Measurements from ENCODE around the gene NLRP14. TPM values are rescaled to one million over a fixed set of nuclear protein-coding genes. Genes with fewer than 3 reads are reported as not detected.

Gene NLRP14
- total RNA-seq, 4 donors from 2014 or later: 0.11 to 0.15 TPM; not detected in 2

DNA sequence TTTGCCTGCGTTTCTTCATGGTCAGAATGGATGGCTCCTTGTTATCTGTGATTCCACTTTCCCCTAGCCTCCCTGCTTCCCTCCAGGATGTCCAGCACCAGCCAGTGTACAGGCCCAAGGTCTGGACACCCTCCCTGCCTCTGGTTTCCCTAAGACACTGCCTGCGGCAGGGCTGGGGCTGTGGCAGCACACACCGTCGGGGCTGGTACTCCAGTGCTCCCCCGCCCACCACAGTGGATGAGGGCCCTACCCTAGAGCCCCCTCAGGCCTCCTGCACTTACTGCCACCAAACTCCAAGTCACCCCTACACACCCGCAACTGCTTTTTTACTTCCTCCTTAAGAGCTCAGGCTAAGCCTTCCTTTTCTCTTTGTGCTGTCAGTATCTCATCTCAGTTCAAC lies 29.1 kb upstream of the NLRP14 start:
- Histone ChIP-seq H3K36me3 (no peaks in the 10 kb centered on the region), H3K4me3 (replicated peaks in 1 of 3) (no peak overlapping the region), H3K27ac (no peak overlapping the region), H3K27me3 (no peaks in the 10 kb centered on the region), H3K4me1 (no peaks in the 10 kb centered on the region), H3K9me3 (no peaks in the 10 kb centered on the region)
- WGBS, 2 donors: 66 to 84% methylated on average over 6 of the region's 6 CpGs
- DNase-seq: no peak
- intact Hi-C loops (cut with DNase I): no loop called here
- TF ChIP-seq CTCF (IDR thresholded peaks at IDR 0.05) (no peak), POLR2A (IDR thresholded peaks at IDR 0.05) (no peak)

DNA sequence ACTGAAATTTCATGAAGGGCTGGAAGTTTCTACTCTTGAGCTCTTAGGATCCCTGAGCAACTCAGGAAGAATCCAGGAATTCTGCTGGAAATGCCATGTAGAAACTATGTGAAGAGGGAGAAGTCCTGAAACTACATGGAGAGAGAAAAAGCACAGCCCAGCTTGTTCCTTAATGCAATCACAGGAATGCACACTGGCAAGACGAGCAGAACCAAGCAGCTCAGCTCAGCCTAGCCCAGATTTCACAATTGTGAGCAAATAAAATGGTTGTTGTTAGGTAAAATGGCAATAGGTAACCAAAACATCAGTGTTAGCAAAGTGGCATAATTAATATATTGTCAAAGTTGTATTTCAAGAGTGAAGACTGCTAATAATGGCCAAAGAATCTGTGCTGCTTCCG lies 28.3 kb upstream of the NLRP14 start:
- intact Hi-C loops (cut with DNase I): no loop called here
- no peak overlapping the region for H3K27ac ChIP-seq

GRCh38 chr11:6992457-6993417 lies 27.5 kb upstream of the NLRP14 start:
- Histone ChIP-seq H3K27me3 (no peaks in the 10 kb centered on the region), H3K36me3 (no peaks in the 10 kb centered on the region), H3K9me3 (no peaks in the 10 kb centered on the region), H3K4me3 (replicated peaks in 1 of 3) (no peak overlapping the region), H3K27ac (no peak overlapping the region), H3K4me1 (no peaks in the 10 kb centered on the region)
- intact Hi-C loops (cut with DNase I): no loop called here
- DNase-seq: no peak
- WGBS, 2 donors: 50 to 51% methylated on average over 11 of the region's 11 CpGs
- TF ChIP-seq POLR2A (IDR thresholded peaks at IDR 0.05) (no peak), CTCF (IDR thresholded peaks at IDR 0.05) (no peak)

More for the DNA sequence above, 28.3 kb upstream of the NLRP14 start:
- TF ChIP-seq POLR2A (IDR thresholded peaks at IDR 0.05) (no peak), CTCF (IDR thresholded peaks at IDR 0.05) (no peak)
- Histone ChIP-seq H3K27me3 (no peaks in the 10 kb centered on the region), H3K36me3 (no peaks in the 10 kb centered on the region), H3K4me3 (replicated peaks in 1 of 3) (no peak overlapping the region), H3K9me3 (no peaks in the 10 kb centered on the region), H3K4me1 (no peaks in the 10 kb centered on the region)
- DNase-seq: no peak
- WGBS, 2 donors: 65 to 71% methylated on average over 2 of the region's 2 CpGs

DNA sequence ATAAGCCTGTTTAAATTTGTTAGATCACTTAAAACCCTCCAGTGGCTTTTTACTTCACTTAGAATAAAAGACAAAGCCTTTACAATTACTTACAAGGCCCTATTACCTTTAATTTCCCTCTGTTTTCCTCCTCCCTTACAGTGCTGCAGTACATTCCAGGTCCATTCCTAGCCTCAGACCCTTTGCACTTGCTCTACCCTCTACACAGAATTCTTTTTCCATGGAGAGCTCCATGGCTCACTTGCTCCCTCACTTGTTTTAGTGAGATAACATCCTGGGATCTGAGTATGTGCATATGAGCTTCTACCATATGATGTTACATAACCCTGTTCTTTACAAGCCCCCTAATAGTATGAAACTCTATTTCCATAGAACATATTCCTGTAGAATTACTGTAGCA lies 24.6 kb upstream of the NLRP14 start:
- no peaks in the 10 kb centered on the region for H3K4me1 ChIP-seq
- peaks cover 0 to 9% of the 10 kb centered on the region in 2 donors for H3K36me3 ChIP-seq
- no peak overlapping the region for H3K27ac ChIP-seq
- H3K4me3 ChIP-seq (replicated peaks in 1 of 3): no peak overlapping the region
- H3K9me3 ChIP-seq: no peaks in the 10 kb centered on the region
- intact Hi-C loops (cut with DNase I): no loop called here
- TF ChIP-seq POLR2A (IDR thresholded peaks at IDR 0.05): no peak
- TF ChIP-seq CTCF (IDR thresholded peaks at IDR 0.05): no peak
- no peak for DNase-seq
- no peaks in the 10 kb centered on the region for H3K27me3 ChIP-seq

- TF ChIP-seq CTCF (IDR thresholded peaks at IDR 0.05) (no peak), POLR2A (IDR thresholded peaks at IDR 0.05) (no peak)
- no peak for DNase-seq
- WGBS, 2 donors: 62 to 76% methylated on average over 3 of the region's 3 CpGs
- H3K4me3 ChIP-seq (replicated peaks in 1 of 3): no peak overlapping the region
- H3K27ac ChIP-seq: no peak overlapping the region
- H3K4me1 ChIP-seq: no peaks in the 10 kb centered on the region
- peaks cover 0 to 16% of the 10 kb centered on the region in 2 donors for H3K36me3 ChIP-seq
- no peaks in the 10 kb centered on the region for H3K27me3 ChIP-seq
- intact Hi-C loops (cut with DNase I): no loop called here
- no peaks in the 10 kb centered on the region for H3K9me3 ChIP-seq
Observed at GRCh38 chr11:7004482-7004881, 15.8 kb upstream of the NLRP14 start.

Data from thyroid gland (tissue), 4 donors.